ENCODE data around the gene SNX8.

The SNX8 gene

GRCh38 chr7:2229467-2229866 is 84.8 kb downstream of the SNX8 start:
- H3K27ac ChIP-seq: no peak overlapping the region
- TF ChIP-seq CTCF (conservative IDR thresholded peaks at IDR 0.05): no peak

- no peak for TF ChIP-seq CTCF (conservative IDR thresholded peaks at IDR 0.05)
- no peak overlapping the region for H3K27ac ChIP-seq
These were observed 85.3 kb downstream of the SNX8 start for GRCh38 chr7:2228921-2229320.

- TF ChIP-seq CTCF (conservative IDR thresholded peaks at IDR 0.05): no peak
- no peak overlapping the region for H3K27ac ChIP-seq
These were observed 86.5 kb downstream of the SNX8 start for GRCh38 chr7:2227699-2228098.

GRCh38 chr7:2225830-2226229 is 88.4 kb downstream of the SNX8 start:
- TF ChIP-seq CTCF (conservative IDR thresholded peaks at IDR 0.05): no peak
- H3K27ac ChIP-seq: no peak overlapping the region

- TF ChIP-seq CTCF (conservative IDR thresholded peaks at IDR 0.05): no peak
- H3K27ac ChIP-seq: no peak overlapping the region
These were observed 88.9 kb downstream of the SNX8 start for GRCh38 chr7:2225336-2225735.

GRCh38 chr7:2224934-2225333 is 89.3 kb downstream of the SNX8 start:
- no peak overlapping the region for H3K27ac ChIP-seq
- TF ChIP-seq CTCF (conservative IDR thresholded peaks at IDR 0.05): no peak

- no peak for TF ChIP-seq CTCF (conservative IDR thresholded peaks at IDR 0.05)
- no peak overlapping the region for H3K27ac ChIP-seq
These were observed 89.7 kb downstream of the SNX8 start for GRCh38 chr7:2224491-2224928.

- H3K27ac ChIP-seq: no peak overlapping the region
- TF ChIP-seq CTCF (conservative IDR thresholded peaks at IDR 0.05): no peak
These were observed 90.9 kb downstream of the SNX8 start for GRCh38 chr7:2223321-2223720.
